ENCODE measurements around the gene LOXL3. TPM values are rescaled to one million over a fixed set of nuclear protein-coding genes. Genes with fewer than 3 reads are reported as not detected.

LOXL3 gene
- 9.0 and 14.8 TPM in 2 replicates for total RNA-seq

GRCh38 chr2:74553892-74554819 is at the start of gene LOXL3, which contains the start of gene DOK1:
TSS of gene LOXL3 (minus strand) at chr2:74553942. CDS start at chr2:74552634, 1,308 bp downstream.
TSS of gene DOK1 (plus strand) at chr2:74554720. CDS start at chr2:74554755, 35 bp downstream.

GRCh38 chr2:74529357-74530238 is 24.1 kb downstream of the LOXL3 start, which contains the start of the genes AUP1 and HTRA2:
TSS of gene AUP1 (minus strand) at chr2:74529706. CDS start at chr2:74529629, 77 bp downstream.
TSS of gene HTRA2 (plus strand) at chr2:74529933. CDS start at chr2:74530007, 74 bp downstream.

GRCh38 chr2:74525717-74526648 is 27.8 kb downstream of the LOXL3 start, which contains the start of gene DQX1:
TSS of gene DQX1 (minus strand) at chr2:74526231. CDS start at chr2:74525729, 502 bp downstream.

GRCh38 chr2:74514368-74515270 is 39.1 kb downstream of the LOXL3 start, which contains the start of gene TLX2:
TSS of gene TLX2 (plus strand) at chr2:74514450. CDS start at chr2:74514807, 357 bp downstream.

GRCh38 chr2:74507145-74507925 is 46.4 kb downstream of the LOXL3 start, which contains the start of gene PCGF1:
TSS of gene PCGF1 (minus strand) at chr2:74507695. CDS start at chr2:74507668, 27 bp downstream.

GRCh38 chr2:74499267-74499939 is 54.3 kb downstream of the LOXL3 start, which contains the start of gene LBX2:
TSS of gene LBX2 (minus strand) at chr2:74499603. CDS start at chr2:74499537, 66 bp downstream.

GRCh38 chr2:74482801-74483674 is 70.7 kb downstream of the LOXL3 start, which contains the start of the genes CCDC142 and TTC31:
TSS of gene CCDC142 (minus strand) at chr2:74482998. CDS start at chr2:74482837, 161 bp downstream.
TSS of gene TTC31 (plus strand) at chr2:74483081. CDS start at chr2:74483096, 15 bp downstream.

Other genes starting within 250 kb of the LOXL3 start
- gene SLC4A5, start 210.5 kb downstream of the LOXL3 start, total RNA-seq: under 0.01 and 0.51 TPM in 2 replicates
- 84.4 and 103 TPM in 2 replicates for gene DCTN1, start 173.6 kb downstream of the LOXL3 start, total RNA-seq
- 2.4 and 4.9 TPM in 2 replicates for gene C2orf81, start 132.3 kb downstream of the LOXL3 start, total RNA-seq
- 46.8 and 49.0 TPM in 2 replicates for gene WDR54, start 132.2 kb downstream of the LOXL3 start, total RNA-seq
- 39.1 and 48.0 TPM in 2 replicates for gene RTKN, start 112.0 kb downstream of the LOXL3 start, total RNA-seq
- gene INO80B, start 98.9 kb downstream of the LOXL3 start, total RNA-seq: 12.4 and 16.8 TPM in 2 replicates
- 56.4 and 113 TPM in 2 replicates for gene WBP1, start 95.5 kb downstream of the LOXL3 start, total RNA-seq
- 68.6 and 75.9 TPM in 2 replicates for gene MOGS, start 88.6 kb downstream of the LOXL3 start, total RNA-seq
- 26.5 and 31.4 TPM in 2 replicates for gene MRPL53, start 81.3 kb downstream of the LOXL3 start, total RNA-seq
- 6.0 and 9.5 TPM in 2 replicates for gene CCDC142, start 70.9 kb downstream of the LOXL3 start, total RNA-seq
- 20.8 and 22.2 TPM in 2 replicates for gene TTC31, start 70.9 kb downstream of the LOXL3 start, total RNA-seq
- gene LBX2, start 54.3 kb downstream of the LOXL3 start, total RNA-seq: 1.5 and 6.7 TPM in 2 replicates
- 10.4 and 15.0 TPM in 2 replicates for gene PCGF1, start 46.2 kb downstream of the LOXL3 start, total RNA-seq
- not detected in 2 replicates for gene TLX2, start 39.5 kb downstream of the LOXL3 start, total RNA-seq
- not detected in 2 replicates for gene DQX1, start 27.7 kb downstream of the LOXL3 start, total RNA-seq
- 96.3 and 120 TPM in 2 replicates for gene AUP1, start 24.2 kb downstream of the LOXL3 start, total RNA-seq
- gene HTRA2, start 24.0 kb downstream of the LOXL3 start, total RNA-seq: 39.9 and 45.8 TPM in 2 replicates
- gene DOK1, start 778 bp upstream of the LOXL3 start, total RNA-seq: 32.8 and 43.5 TPM in 2 replicates
- 1.1 and 1.3 TPM in 2 replicates for gene M1AP, start 94.4 kb upstream of the LOXL3 start, total RNA-seq
- 12.7 and 12.9 TPM in 2 replicates for gene SEMA4F, start 100.3 kb upstream of the LOXL3 start, total RNA-seq